AG10803 (cell line): Measurements from ENCODE around the gene SGK1.

Source experiments
- DNase-seq: peaks from one replicate; pipeline ENCODE4 v3.0.0; 2010; ENCODE audit warnings: low read depth
- H3K4me3 ChIP-seq: 2 replicates; pipeline ENCODE4 v1.5.1; 2011; ENCODE audit warnings: mild to moderate bottlenecking, low read length, control low read depth
- CTCF ChIP-seq: conservative IDR thresholded peaks from 2 replicates; pipeline ENCODE4 v1.5.1; 2011; ENCODE audit warnings: mild to moderate bottlenecking, low read length, control low read depth, inconsistent platforms

Gene SGK1

GRCh38 chr6:134128146-134128545 lies 189.8 kb downstream of the SGK1 start:
- no peak overlapping the region for H3K4me3 ChIP-seq
- DNase-seq, result no peak
- no peak for TF ChIP-seq CTCF

DNA sequence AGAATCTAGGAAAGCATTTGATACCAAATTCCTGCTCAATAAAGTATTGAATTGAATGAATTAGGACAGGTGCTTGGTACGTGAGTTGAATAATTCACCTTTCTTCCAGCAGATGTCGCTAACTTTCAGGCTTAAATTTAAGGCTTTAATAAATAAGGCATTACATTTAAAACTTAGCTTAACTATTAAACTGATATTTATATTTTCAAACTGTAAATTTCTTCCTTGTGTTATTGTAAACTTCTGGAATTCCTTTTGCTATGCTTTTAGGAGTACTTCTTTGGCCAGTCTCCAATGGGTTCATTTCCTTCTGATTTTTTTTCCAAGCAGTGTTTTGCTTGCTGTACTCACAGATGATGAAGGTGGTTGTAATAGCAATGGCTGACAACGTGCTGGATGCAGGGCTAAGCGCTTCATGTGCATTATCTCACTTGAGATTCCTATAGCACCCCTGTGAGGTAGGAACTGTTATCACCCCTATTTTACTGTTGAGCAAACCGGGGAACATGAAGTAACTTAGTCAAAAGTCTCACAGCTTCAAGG lies 194.2 kb downstream of the SGK1 start:
- TF ChIP-seq CTCF, result peak; percentile 77
- DNase-seq, result peak; percentile 78
- H3K4me3 ChIP-seq, result no peak overlapping the region

GRCh38 chr6:134122775-134123174 lies 195.1 kb downstream of the SGK1 start:
- no peak for DNase-seq
- H3K4me3 ChIP-seq, result no peak overlapping the region
- TF ChIP-seq CTCF, result no peak

DNA sequence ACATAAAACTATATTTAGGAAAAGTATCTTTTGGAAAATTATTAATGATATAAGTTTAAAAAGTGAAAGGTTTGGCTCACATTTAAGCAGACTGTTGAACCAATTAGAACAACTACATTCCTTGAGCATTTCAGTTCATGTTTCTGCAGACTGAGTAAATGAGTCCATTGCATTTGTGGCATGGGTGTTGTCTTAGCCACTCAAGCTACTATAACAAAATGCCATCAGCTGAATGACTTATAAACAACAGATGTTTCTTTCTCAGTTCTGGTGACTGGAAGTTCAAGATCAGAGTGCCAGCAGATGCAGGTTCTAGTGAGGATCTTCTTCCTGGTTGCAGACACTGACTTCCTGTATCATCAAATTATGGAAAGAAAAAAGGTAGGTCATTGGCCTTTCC lies 198.4 kb downstream of the SGK1 start:
- peak; percentile 21 for DNase-seq
- no peak for TF ChIP-seq CTCF
- H3K4me3 ChIP-seq, result no peak overlapping the region
